Measurements from ENCODE around the gene ATXN1.

GRCh38 chr6:16450821-16451220, 310.4 kb downstream of the ATXN1 start:
- TF ChIP-seq CTCF (conservative IDR thresholded peaks at IDR 0.05; ENCODE audit: low read depth, low read length): no peak
- TF ChIP-seq EZH2 (IDR thresholded peaks at IDR 0.05; ENCODE audit: borderline replicate concordance, low read depth, low read length, poor library complexity, severe bottlenecking): no peak
